Endometrium (tissue), 2 donors: ENCODE results near the gene OR8J3.
"Not testable (repeated sequence)": the region's sequence is repeated elsewhere in the genome, so short reads cannot be mapped to it uniquely, and the experiment has no call there.

Experiments used
- FAIRE-seq: peaks from 2 replicates; lab custom pipeline; 2012; peaks lifted over from hg19 to GRCh38; lab: Jason Lieb, UNC
- donor health status: control.
- donor health status: control.

Gene OR8J3

GRCh38 chr11:56140151-56140661 lies at the start of gene OR8J3:
OR8J3 (minus strand) TSS chr11:56140201; CDS start chr11:56137718, 2,483 bp downstream.
- FAIRE-seq, result no peak

- no peak for FAIRE-seq
These were observed 48.6 kb upstream of the OR8J3 start for GRCh38 chr11:56188602-56189001.

- FAIRE-seq, result no peak
These were observed 43.5 kb upstream of the OR8J3 start for GRCh38 chr11:56183459-56183858.

GRCh38 chr11:56176318-56176717 lies 36.3 kb upstream of the OR8J3 start, which contains the start of gene OR5J2:
OR5J2 (plus strand) TSS chr11:56176618; CDS start chr11:56176618, 0 bp downstream.
- no peak for FAIRE-seq

- no peak for FAIRE-seq
These were observed 32.3 kb upstream of the OR8J3 start for GRCh38 chr11:56172256-56172830.

GRCh38 chr11:56163804-56164203 lies 23.8 kb upstream of the OR8J3 start:
- no peak for FAIRE-seq

GRCh38 chr11:56160217-56160616 lies 20.2 kb upstream of the OR8J3 start, which contains the start of gene OR8K5:
OR8K5 (minus strand) TSS chr11:56160317; CDS start chr11:56160317, 0 bp downstream.
- FAIRE-seq, result no peak

GRCh38 chr11:56152333-56152732 lies 12.3 kb upstream of the OR8J3 start:
- no peak for FAIRE-seq

- no peak for FAIRE-seq
These were observed 11.4 kb upstream of the OR8J3 start for GRCh38 chr11:56151376-56151775.

- FAIRE-seq, result not testable (repeated sequence)
These were observed 3.7 kb upstream of the OR8J3 start for GRCh38 chr11:56143681-56144080.

GRCh38 chr11:56122073-56122472 lies 17.9 kb downstream of the OR8J3 start, which contains the start of gene OR8H3:
OR8H3 (plus strand) TSS chr11:56122373; CDS start chr11:56122373, 0 bp downstream.
- no peak for FAIRE-seq

- FAIRE-seq, result peak; percentile 92
These were observed 36.7 kb downstream of the OR8J3 start, which contains the start of gene OR8H2 for GRCh38 chr11:56103210-56103737. OR8H2 (plus strand) TSS chr11:56103687; CDS start chr11:56105043, 1,356 bp downstream.

- no peak for FAIRE-seq
These were observed 47.0 kb downstream of the OR8J3 start, which contains the start of gene OR8I2 for GRCh38 chr11:56093008-56093407. OR8I2 (plus strand) TSS chr11:56093308; CDS start chr11:56093308, 0 bp downstream.

GRCh38 chr11:56089697-56090096 lies 50.3 kb downstream of the OR8J3 start:
- no peak for FAIRE-seq
